Natural killer cell (primary cell): ENCODE data around the gene SLC8A1. TPM values are rescaled to one million over a fixed set of nuclear protein-coding genes. Genes with fewer than 3 reads are reported as not detected.

Source experiments
- ATAC-seq, 3 donors: fragments of 150-1000 bp in 2 of 3; fragments of 200-7000 bp in 1 of 3; cut with Tn5 transposase; 1 replicate in 1 of 3; 2 replicates in 2 of 3; pipeline ENCODE4 v1.10.0; 2021; ENCODE audit warnings: mild to moderate bottlenecking in 2 of 3, moderate library complexity in 2 of 3
- DNase-seq, 2 donors: peaks; one replicate each; pipeline versions ENCODE4 v3.0.0 to v3.0.0-alpha.2; 2013 to 2021; ENCODE audit warnings: mixed read lengths in 1 of 2
- H3K27ac ChIP-seq: one replicate; pipeline ENCODE4 v1.5.1; 2013; ENCODE audit warnings: mild to moderate bottlenecking, low read length
- H3K27me3 ChIP-seq: one replicate; pipeline ENCODE4 v1.6.1; 2013; ENCODE audit warnings: low read length; ENCODE audit not compliant: control insufficient read depth, insufficient read depth
- H3K36me3 ChIP-seq: one replicate; pipeline ENCODE4 v1.6.1; 2013; ENCODE audit warnings: low read length; ENCODE audit not compliant: control insufficient read depth, insufficient read depth
- H3K4me1 ChIP-seq: one replicate; pipeline ENCODE4 v1.6.1; 2013; ENCODE audit warnings: low read length; ENCODE audit not compliant: control insufficient read depth, insufficient read depth
- H3K4me3 ChIP-seq: one replicate; pipeline ENCODE4 v1.5.1; 2013; ENCODE audit warnings: low read length
- H3K9me3 ChIP-seq: one replicate; pipeline ENCODE4 v1.6.1; 2013; ENCODE audit warnings: low read length; ENCODE audit not compliant: control insufficient read depth, insufficient read depth
- H3K27ac Mint-ChIP-seq, 2 donors: one replicate each; pipeline ENCODE4 v1.8.0; 2022; ENCODE audit warnings: mild to moderate bottlenecking in 2 of 2, mixed read lengths in 2 of 2, moderate library complexity in 1 of 2
- H3K27me3 Mint-ChIP-seq, 2 donors: one replicate each; pipeline ENCODE4 v1.8.0; 2022; ENCODE audit warnings: low read depth in 2 of 2, mixed read lengths in 2 of 2
- H3K36me3 Mint-ChIP-seq: one replicate; pipeline ENCODE4 v1.8.0; 2022; ENCODE audit warnings: mixed read lengths
- H3K4me1 Mint-ChIP-seq, 2 donors: one replicate each; pipeline ENCODE4 v1.8.0; 2022; ENCODE audit warnings: mixed read lengths in 2 of 2
- H3K4me3 Mint-ChIP-seq: one replicate; pipeline ENCODE4 v1.8.0; 2022; ENCODE audit warnings: mild to moderate bottlenecking, moderate library complexity, mixed read lengths
- H3K9me3 Mint-ChIP-seq, 2 donors: one replicate each; pipeline ENCODE4 v1.8.0; 2022; ENCODE audit warnings: mixed read lengths in 2 of 2
- WGBS: methylation state at CpG from one replicate; pipeline ENCODE4 v1.1.7; 2013; ENCODE audit warnings: missing lambda C conversion rate; ENCODE audit not compliant: insufficient coverage; 5-methylcytosine and 5-hydroxymethylcytosine counted together
- intact Hi-C: fragments of 100-400 bp; cut with micrococcal nuclease; formaldehyde crosslinking; loops from one replicate; pipeline ENCODE4 v1.14.2; 2022
- total RNA-seq, 4 donors: library from RNA; stranded (reverse); fragments of 120-200 nt in 1 of 4; gene quantifications; one replicate each; pipeline versions ENCODE4 v1.2.3 to v1.2.4, GENCODE V29; 2013 to 2022
- TF ChIP-seq, protein P1 (sequence below): fragments of 200-600 bp; IDR thresholded peaks from one replicate; pipeline ENCODE4 v1.8.0; 2022; ENCODE audit warnings: antibody characterized with exemption

Gene SLC8A1
- total RNA-seq, 3 donors from 2014 or later (not counting 1 experiment from before 2014, with no cell fraction given), result 1.4 to 4.7 (median 3.6) TPM

DNA sequence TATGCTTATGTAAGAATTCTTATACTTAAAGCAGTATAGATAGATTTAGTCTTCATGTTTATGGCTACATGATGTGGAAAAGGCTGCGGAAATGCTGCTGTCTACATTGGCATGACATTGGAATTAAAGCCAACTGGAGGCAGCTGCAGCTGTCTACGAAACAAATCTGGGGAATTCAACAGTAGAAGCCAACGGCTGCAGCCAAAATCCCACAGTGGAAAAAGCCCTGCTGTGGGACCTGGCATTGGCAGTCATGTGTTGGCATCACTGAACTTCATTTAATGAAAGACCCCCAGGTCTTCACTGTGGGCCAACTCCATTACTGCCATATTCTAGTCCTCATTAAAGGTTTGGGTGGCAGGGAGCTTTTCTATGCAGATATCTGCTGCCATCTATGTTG is 223.6 kb downstream of the SLC8A1 start:
- Histone ChIP-seq H3K36me3 (no peaks in the 10 kb centered on the region), H3K4me3 (no peak overlapping the region), H3K9me3 (no peaks in the 10 kb centered on the region), H3K27me3 (no peaks in the 10 kb centered on the region), H3K4me1 (no peaks in the 10 kb centered on the region), H3K27ac (no peak overlapping the region)
- Mint-ChIP-seq H3K4me1 (no peaks in the 10 kb centered on the region), H3K9me3 (peaks cover 0 to 8% of the 10 kb centered on the region in 2 donors), H3K36me3 (no peaks in the 10 kb centered on the region), H3K27me3 (no peaks in the 10 kb centered on the region), H3K4me3 (no peak overlapping the region), H3K27ac (no peak overlapping the region)
- no peak for ATAC-seq
- DNase-seq, result no peak
- WGBS, result 88% methylated on average over 3 of the region's 3 CpGs
- intact Hi-C loops, result no loop called here
- TF ChIP-seq, protein P1, sequence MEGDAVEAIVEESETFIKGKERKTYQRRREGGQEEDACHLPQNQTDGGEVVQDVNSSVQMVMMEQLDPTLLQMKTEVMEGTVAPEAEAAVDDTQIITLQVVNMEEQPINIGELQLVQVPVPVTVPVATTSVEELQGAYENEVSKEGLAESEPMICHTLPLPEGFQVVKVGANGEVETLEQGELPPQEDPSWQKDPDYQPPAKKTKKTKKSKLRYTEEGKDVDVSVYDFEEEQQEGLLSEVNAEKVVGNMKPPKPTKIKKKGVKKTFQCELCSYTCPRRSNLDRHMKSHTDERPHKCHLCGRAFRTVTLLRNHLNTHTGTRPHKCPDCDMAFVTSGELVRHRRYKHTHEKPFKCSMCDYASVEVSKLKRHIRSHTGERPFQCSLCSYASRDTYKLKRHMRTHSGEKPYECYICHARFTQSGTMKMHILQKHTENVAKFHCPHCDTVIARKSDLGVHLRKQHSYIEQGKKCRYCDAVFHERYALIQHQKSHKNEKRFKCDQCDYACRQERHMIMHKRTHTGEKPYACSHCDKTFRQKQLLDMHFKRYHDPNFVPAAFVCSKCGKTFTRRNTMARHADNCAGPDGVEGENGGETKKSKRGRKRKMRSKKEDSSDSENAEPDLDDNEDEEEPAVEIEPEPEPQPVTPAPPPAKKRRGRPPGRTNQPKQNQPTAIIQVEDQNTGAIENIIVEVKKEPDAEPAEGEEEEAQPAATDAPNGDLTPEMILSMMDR, result no peak

DNA sequence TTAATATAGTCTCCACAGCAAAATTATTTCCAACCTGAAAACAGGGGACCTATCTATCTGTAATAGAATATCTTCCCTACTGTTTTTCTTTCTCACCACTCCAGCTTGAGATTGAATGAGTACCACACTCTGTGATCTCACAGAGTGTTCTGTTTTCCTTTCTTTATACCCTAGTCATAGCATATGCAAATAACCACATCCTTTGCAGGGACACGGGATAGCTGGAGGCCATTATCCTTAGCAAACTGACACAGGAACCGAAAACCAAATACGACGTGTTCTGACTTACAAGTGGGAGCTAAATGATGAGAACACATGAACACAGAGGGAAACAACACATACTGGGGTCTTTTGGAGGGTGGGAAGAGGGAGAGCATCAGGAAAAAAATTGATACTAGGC is 224.7 kb downstream of the SLC8A1 start:
- intact Hi-C loops, result no loop called here
- no peak overlapping the region for H3K27ac Mint-ChIP-seq
- H3K27ac ChIP-seq, result no peak overlapping the region
- H3K4me3 Mint-ChIP-seq, result no peak overlapping the region
- ATAC-seq, result no peak
- H3K36me3 Mint-ChIP-seq, result no peaks in the 10 kb centered on the region
- no peak overlapping the region for H3K4me3 ChIP-seq
- H3K9me3 ChIP-seq, result no peaks in the 10 kb centered on the region
- 90% methylated on average over 4 of the region's 4 CpGs for WGBS
- peaks cover 0 to 8% of the 10 kb centered on the region in 2 donors for H3K9me3 Mint-ChIP-seq
- no peak for DNase-seq
- no peaks in the 10 kb centered on the region for H3K27me3 ChIP-seq
- no peaks in the 10 kb centered on the region for H3K36me3 ChIP-seq
- TF ChIP-seq, protein P1, result no peak
- no peaks in the 10 kb centered on the region for H3K4me1 ChIP-seq
- H3K27me3 Mint-ChIP-seq, result no peaks in the 10 kb centered on the region
- no peaks in the 10 kb centered on the region for H3K4me1 Mint-ChIP-seq

DNA sequence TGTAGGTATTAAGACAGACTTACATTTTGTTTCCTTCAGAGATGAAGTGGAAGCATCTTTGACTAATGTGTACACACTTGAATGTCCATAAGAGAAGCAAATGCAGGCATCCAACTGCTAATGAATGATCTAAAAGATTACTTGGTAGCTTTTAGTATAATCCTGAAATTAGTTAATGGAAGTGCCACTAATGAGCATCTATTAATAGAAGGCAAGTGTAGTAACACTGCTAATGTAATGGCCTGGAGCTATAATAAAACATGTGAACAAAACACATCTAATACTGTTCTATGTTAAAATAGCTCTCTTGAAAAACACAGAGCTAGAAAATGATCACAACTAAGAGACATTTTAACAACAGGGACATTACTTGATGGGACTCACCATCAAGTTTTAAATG is 225.3 kb downstream of the SLC8A1 start:
- Histone ChIP-seq H3K9me3 (no peaks in the 10 kb centered on the region), H3K27ac (no peak overlapping the region), H3K27me3 (no peaks in the 10 kb centered on the region), H3K36me3 (no peaks in the 10 kb centered on the region), H3K4me1 (no peaks in the 10 kb centered on the region), H3K4me3 (no peak overlapping the region)
- intact Hi-C loops, result no loop called here
- Mint-ChIP-seq H3K27me3 (no peaks in the 10 kb centered on the region), H3K4me1 (no peaks in the 10 kb centered on the region), H3K9me3 (peaks cover 0 to 8% of the 10 kb centered on the region in 2 donors), H3K36me3 (no peaks in the 10 kb centered on the region), H3K4me3 (no peak overlapping the region), H3K27ac (no peak overlapping the region)
- TF ChIP-seq, protein P1, result no peak
- no peak for DNase-seq
- no peak for ATAC-seq

DNA sequence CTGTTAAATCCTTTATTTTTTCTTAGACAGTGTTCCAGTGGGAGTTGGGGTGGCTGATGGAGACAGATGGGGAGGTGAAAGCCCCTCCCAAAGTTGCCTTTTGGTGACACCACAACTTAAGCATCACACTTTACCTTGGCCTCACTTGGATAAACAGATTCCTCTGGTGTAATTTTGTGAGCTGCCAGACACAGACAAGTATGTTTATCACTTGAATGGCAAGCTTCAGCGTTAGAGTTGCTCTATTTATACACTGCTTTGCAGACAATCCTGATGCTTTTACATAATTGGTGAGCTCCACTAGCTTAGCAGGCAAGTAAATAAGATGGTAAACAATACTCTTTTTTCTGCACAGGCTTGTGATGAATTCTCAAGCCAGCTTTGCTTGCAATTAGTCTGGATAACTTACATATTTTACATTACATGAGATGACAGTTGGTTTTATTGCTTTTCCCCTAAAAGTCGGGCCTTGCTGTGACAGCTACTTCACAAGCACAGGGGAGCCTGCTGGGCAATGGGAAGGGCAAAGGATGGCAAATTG is 226.2 kb downstream of the SLC8A1 start:
- TF ChIP-seq, protein P1, result no peak
- 58% methylated on average over 1 of the region's 2 CpGs for WGBS
- H3K4me1 Mint-ChIP-seq, result no peaks in the 10 kb centered on the region
- H3K36me3 Mint-ChIP-seq, result no peaks in the 10 kb centered on the region
- intact Hi-C loops, result no loop called here
- ATAC-seq, result no peak
- peaks cover 0 to 10% of the 10 kb centered on the region in 2 donors for H3K9me3 Mint-ChIP-seq
- no peak for DNase-seq
- H3K36me3 ChIP-seq, result no peaks in the 10 kb centered on the region
- no peak overlapping the region for H3K4me3 ChIP-seq
- H3K9me3 ChIP-seq, result no peaks in the 10 kb centered on the region
- no peaks in the 10 kb centered on the region for H3K27me3 Mint-ChIP-seq
- H3K4me3 Mint-ChIP-seq, result no peak overlapping the region
- H3K4me1 ChIP-seq, result no peaks in the 10 kb centered on the region
- no peaks in the 10 kb centered on the region for H3K27me3 ChIP-seq
- no peak overlapping the region for H3K27ac ChIP-seq
- H3K27ac Mint-ChIP-seq, result no peak overlapping the region
